ENCODE data around the gene SCN1A.
A peak's percentile ranks its signal among the peaks of the same experiment; 100 is the strongest.

Gene SCN1A

DNA sequence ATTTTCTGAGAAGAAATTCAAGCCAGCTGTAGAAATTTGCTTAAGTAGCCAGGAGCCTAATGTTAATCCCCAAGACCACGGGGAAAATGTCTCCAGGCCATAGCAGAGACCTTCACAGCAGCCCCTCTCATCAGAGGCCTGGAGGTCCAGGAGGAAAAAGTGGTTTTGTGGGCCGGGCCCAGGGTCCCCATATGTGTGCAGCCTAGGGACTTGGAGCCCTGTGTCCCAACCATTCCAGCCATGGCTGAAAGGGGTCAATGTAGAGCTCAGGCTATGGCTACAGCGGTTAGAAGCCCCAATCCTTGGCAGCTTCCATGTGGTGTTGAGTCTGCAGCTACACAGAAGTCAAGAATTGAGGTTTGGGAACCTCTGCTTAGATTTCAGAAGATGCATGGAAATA lies 160.1 kb downstream of the SCN1A start:
- DNase-seq, result no peak

DNA sequence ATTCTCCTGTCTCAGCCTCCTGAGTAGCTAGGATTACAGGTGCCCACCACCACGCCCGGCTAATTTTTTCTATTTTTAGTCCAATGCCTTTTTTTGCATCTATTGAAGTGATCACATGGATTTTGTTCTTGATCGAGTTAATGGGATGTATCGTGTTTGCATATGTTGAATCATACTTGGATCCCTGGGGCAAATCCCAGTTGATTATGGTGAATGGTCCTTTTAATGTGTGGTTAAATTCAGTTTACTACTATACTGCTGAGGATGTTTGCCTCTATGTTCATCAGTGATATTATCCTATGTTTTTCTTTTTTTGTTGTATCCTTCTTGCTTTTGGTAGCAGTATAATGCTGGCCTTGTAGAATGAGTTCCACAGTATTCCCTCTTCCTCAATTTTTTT lies 166.0 kb downstream of the SCN1A start:
- DNase-seq, result no peak

DNA sequence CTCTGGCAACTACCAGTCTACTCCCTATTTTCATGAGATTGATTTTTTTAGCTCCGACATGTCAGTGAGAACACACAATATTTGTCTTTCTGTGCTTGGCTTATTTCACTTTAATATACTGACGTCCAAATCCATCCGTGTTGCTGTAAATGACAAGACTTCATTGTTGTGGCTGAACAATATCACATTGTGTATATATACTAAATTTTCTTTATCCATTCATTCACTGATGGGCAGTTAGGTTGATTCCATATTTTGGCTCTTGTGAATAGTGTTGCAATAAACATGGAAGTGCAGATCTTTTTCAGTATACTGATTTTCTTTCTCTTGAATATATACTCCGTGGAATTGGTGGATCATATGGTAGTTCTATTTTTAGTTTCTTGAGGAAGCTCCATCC lies 168.4 kb downstream of the SCN1A start:
- DNase-seq, result no peak

DNA sequence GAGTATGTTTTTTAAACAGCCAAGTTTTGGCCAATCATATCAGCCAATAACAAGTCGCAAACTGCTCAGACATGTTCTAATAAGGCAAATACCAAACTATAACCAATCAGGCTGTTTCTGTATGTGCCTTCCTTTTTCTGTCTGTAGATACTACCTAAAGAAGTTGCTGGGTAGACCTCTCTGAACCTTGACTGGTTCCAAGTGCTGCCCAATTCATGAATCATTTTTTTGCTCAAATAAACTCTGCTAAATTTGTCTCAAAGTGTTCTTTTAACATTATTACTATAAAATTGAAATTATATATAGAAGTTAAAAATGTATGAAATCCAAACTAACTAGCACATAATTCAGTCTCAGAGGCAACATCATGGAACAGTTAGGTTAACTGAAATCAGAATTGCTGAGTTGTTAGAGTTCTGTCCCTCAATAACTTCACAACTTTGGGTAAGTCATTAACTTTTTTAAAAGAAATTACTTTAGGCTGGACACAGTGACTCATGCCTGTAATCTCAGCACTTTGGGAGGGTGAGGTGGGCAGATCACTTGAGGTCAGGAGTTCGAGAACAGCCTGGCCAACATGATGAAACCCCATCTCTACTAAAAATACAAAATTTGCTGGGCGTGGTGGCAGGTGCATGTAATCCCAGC lies 169.4 kb downstream of the SCN1A start:
- no peak for DNase-seq

DNA sequence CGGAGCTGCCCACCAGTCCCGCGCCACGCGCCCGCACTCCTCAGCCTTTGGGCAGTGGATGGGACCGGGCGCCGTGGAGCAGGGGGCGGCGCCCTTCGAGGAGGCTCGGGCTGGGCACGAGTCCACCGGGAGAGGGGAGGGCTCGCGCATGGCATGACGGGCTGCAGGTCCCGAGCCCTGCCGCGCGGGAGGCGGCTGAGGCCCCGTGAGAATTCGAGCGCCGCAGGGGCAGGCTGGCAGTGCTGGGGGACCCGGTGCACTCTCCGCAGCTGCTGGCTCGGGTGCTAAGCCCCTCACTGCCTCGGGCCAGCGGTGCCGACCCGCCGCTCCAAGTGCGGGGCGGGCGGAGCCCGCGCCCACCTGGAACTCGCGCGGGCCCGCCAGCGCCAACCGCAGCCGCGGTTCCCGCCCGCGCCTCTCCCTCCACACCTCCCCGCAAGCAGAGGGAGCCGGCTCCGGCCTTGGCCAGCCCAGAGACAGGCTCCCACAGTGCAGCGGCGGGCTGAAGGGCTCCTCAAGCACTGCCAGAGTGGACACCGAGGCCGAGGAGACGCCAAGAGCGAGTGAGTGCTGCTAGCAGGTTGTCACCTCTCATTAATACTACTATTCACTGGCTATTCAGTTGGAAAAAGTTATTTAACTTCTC lies 170.7 kb downstream of the SCN1A start:
- no peak for DNase-seq

DNA sequence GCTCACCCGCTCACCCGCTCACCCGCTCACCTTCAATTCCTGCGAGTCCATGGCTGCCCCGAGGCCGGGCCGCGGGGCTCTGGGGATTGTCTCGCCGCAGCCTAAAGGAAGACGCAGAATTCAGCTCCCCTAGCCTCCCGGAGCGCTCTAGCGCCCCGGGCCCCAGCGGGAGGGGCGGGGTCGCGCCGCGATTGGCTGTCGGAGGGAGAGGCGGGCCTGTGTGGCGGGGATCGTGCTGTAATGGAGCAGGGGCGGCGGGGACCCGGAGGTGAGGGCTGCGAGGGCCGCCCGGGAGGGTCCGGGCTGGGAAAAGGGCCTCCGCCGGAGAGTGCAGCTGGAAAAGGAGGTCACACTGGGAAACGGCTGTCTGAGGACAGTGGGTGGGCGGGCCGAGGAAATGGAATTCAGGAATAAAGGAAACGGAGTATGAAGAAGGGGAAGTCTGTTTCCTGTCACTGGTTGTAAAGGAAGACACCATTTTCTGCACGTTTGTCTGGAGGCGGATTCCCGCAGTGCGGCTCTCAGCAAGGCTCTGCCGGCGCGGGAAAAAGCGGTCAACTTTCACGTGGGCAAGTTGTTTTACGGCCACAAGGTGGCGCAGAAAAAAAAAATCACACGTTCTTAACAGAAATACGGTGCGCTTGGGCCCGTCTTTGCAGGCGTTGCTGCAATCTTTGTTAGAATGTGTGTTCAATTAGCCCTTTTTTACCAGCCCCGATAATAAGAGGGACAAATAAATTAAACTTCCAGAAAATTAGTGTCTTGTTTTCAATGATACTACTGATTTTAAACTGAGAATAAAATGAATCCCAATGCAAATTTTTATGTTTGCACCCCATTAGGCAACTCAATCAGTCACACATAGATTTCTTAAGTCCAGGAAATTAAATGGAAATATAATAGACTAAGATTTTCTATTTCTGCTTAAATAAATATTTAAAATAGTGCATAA lies 173.9 kb downstream of the SCN1A start, which contains the start of gene TTC21B:
TTC21B (minus strand) TSS at position 122 of the 952 bp plus-strand sequence; CDS start at position 51, 71 bp downstream.
- peak; percentile 96 for DNase-seq

DNA sequence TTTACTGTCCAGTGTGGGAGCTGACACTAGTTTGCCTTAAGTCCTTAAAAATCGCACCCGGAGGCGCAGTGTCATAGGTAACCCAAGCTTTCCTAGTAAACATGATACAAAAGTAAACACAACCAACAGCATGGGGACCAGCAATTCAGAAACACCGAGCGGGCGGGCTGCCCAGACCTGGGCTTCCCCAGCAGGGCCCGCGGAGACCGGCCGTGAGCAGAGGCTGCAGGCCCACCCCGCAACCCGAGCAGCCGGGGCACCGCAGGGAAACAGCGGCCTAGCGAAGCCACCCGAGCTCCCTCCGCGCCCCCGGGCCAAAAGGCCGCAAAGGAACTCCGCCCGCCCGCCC lies 174.5 kb downstream of the SCN1A start:
- peak; percentile 76 for DNase-seq

DNA sequence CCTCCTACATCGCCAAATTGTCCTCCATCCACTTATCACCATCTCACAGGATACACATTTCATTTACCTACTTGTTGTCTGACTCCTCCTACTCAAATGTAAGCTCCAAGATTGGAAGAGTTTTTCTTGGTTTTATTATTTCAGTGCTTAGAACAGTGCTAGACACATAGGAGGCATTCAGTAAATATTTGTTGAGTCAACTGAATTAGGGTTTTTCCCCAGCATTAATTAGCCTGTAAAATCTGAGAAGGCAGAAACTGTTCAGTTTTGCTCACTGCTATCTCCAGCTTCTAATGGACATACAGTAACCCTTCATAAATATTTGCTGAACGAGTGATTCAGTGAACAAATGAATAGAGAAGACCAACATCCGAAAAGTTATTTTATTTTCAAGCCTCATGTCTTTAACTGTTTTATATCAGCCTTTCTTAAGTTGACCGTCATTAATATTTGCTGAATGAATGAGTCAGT lies 175.0 kb downstream of the SCN1A start:
- DNase-seq, result peak; percentile 60

DNA sequence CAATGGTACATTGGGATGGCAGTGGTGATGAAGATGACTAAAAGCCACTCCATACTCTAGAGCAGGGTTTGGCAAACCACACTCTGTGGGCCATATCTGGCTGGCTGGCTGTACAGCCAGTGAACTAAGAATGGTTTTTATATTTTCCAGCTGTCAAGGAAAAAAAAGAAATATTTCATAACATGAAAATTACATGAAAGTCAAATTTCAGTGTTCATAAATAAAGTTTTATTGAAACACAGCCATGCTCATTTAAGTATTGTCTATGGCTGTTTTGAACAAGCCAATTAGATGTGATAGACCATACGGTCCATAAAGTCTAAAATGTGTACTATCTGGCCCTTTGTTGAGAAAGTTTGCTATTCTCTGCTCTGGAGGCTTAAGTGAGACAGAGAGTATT lies 175.7 kb downstream of the SCN1A start:
- no peak for DNase-seq

DNA sequence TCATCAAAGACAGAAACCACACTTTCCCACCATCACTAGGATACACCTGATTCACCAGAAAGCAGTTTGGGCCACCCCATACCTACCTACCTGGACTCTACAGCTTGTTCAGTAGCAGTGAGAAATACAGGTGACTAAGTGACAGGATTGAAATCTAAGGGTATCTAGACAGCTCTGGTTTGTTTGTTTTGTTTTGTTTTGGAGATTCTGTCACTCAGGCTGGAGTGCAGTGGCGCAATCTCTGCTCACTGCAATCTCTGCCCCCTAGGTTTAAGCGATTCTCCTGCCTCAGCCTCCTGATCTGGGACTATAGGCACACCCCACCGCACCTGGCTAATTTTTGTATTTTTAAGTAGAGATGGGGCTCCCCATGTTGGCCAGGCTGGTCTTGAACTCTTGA lies 177.4 kb downstream of the SCN1A start:
- DNase-seq, result no peak

DNA sequence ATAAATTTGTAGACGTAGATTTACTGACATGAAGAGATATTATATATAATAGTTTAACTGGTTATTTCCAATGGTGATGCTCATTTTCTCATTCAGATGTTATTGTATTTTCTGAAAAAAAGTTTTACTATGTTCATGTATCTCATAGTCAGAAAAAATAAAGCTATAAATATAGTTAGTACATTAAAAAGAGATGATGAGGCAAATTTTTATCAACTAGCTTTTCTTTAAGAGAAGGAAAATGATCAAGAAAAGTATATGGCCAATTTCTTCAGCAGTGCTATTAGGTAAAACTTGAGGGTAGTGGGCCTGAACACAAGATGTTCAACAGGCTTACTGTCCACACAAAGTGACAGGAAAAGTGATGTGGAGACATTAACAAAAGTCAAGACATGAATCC lies 186.0 kb downstream of the SCN1A start:
- no peak for DNase-seq

DNA sequence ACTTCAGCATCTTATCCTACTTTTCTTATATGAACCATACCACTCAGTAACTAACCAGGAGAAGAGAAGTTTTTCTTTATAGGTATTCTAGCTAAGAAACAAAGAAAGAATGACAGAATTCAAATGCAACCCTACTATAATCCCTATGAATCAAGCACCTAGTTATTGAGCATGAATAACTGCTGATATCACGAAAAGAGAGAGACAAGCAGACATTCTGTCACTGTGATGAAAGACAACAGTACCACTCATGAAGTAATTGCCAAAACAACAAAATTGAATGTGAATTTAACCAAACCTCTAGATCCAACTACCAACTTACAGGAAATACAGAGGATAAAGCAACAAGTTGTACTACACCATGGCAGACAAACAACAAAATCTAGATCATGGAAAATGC lies 189.6 kb downstream of the SCN1A start:
- DNase-seq, result no peak

Data from NCI-H748 treated with DMSO at 0.1 percent for 48 hours (cell line).